H9 (cell line): Measurements from ENCODE around the gene DACT2. TPM values are rescaled to one million over a fixed set of nuclear protein-coding genes. Genes with fewer than 3 reads are reported as not detected.

Source experiments
- DNase-seq: peaks from one replicate; pipeline ENCODE4 v3.0.0-alpha.2; 2017
- H2AFZ ChIP-seq: one replicate; pipeline ENCODE4 v1.6.1; 2013; ENCODE audit warnings: mild to moderate bottlenecking, low read length, control low read depth, moderate library complexity
- H2AK5ac ChIP-seq: 2 replicates; pipeline ENCODE4 v1.6.1; 2013; ENCODE audit warnings: low read length, control low read depth, mixed read lengths; ENCODE audit not compliant: insufficient read length
- H2BK120ac ChIP-seq: one replicate; pipeline ENCODE4 v1.6.1; 2013; ENCODE audit warnings: low read depth, mild to moderate bottlenecking, low read length, control low read depth, inconsistent platforms; ENCODE audit not compliant: poor library complexity, severe bottlenecking
- H2BK12ac ChIP-seq: 2 replicates; pipeline ENCODE4 v1.6.1; 2013; ENCODE audit warnings: low read length, control low read depth, mixed read lengths, low read depth; ENCODE audit not compliant: insufficient read length
- H2BK15ac ChIP-seq: 2 replicates; pipeline ENCODE4 v1.6.1; 2013; ENCODE audit warnings: low read depth, low read length, control low read depth
- H2BK20ac ChIP-seq: one replicate; pipeline ENCODE4 v1.6.1; 2013; ENCODE audit warnings: low read depth, mild to moderate bottlenecking, low read length, control low read depth, inconsistent platforms; ENCODE audit not compliant: poor library complexity, severe bottlenecking
- H2BK5ac ChIP-seq: 2 replicates; pipeline ENCODE4 v1.6.1; 2013; ENCODE audit warnings: low read length, control low read depth, mixed read lengths; ENCODE audit not compliant: insufficient read length
- H3K14ac ChIP-seq: 2 replicates; pipeline ENCODE4 v1.6.1; 2013; ENCODE audit warnings: low read length, control low read depth; ENCODE audit not compliant: insufficient read depth
- H3K18ac ChIP-seq: 2 replicates; pipeline ENCODE4 v1.6.1; 2013; ENCODE audit warnings: low read depth, mild to moderate bottlenecking, mixed read lengths, low read length, control low read depth; ENCODE audit not compliant: insufficient read length
- H3K23ac ChIP-seq: 2 replicates; pipeline ENCODE4 v1.6.1; 2013; ENCODE audit warnings: low read length, control low read depth, mixed read lengths, low read depth; ENCODE audit not compliant: insufficient read length
- H3K23me2 ChIP-seq: 2 replicates; pipeline ENCODE4 v1.6.1; 2013; ENCODE audit warnings: low read depth, mild to moderate bottlenecking, mixed read lengths, low read length, control low read depth; ENCODE audit not compliant: insufficient read length, poor library complexity, severe bottlenecking
- H3K27ac ChIP-seq: 2 replicates; pipeline ENCODE4 v1.5.1; 2013; ENCODE audit warnings: low read length, control low read depth, mixed read lengths, low read depth; ENCODE audit not compliant: insufficient read length
- H3K27me3 ChIP-seq: 2 replicates; pipeline ENCODE4 v1.6.1; 2013; ENCODE audit warnings: low read length, control low read depth, inconsistent platforms; ENCODE audit not compliant: insufficient read depth
- H3K4ac ChIP-seq: 2 replicates; pipeline ENCODE4 v1.6.1; 2013; ENCODE audit warnings: low read depth, mild to moderate bottlenecking, control low read depth, inconsistent platforms, low read length, moderate library complexity
- H3K4me1 ChIP-seq: 2 replicates; pipeline ENCODE4 v1.6.1; 2013; ENCODE audit warnings: low read length, control low read depth, inconsistent platforms; ENCODE audit not compliant: insufficient read depth
- H3K4me2 ChIP-seq: 2 replicates; pipeline ENCODE4 v1.6.1; 2013; ENCODE audit warnings: low read length, control low read depth, mixed read lengths; ENCODE audit not compliant: insufficient read length, insufficient read depth
- H3K56ac ChIP-seq: 2 replicates; pipeline ENCODE4 v1.6.1; 2013; ENCODE audit warnings: low read depth, mild to moderate bottlenecking, mixed read lengths, low read length, control low read depth; ENCODE audit not compliant: insufficient read length
- H3K79me1 ChIP-seq: 2 replicates; pipeline ENCODE4 v1.6.1; 2013; ENCODE audit warnings: low read depth, mild to moderate bottlenecking, moderate library complexity, low read length, control low read depth, inconsistent platforms; ENCODE audit not compliant: insufficient read depth, poor library complexity, severe bottlenecking
- H3K79me2 ChIP-seq: 2 replicates; pipeline ENCODE4 v1.6.1; 2013; ENCODE audit warnings: low read length, control low read depth, inconsistent platforms; ENCODE audit not compliant: insufficient read depth
- H3K9ac ChIP-seq: 2 replicates; pipeline ENCODE4 v1.6.1; 2013; ENCODE audit warnings: low read length, control low read depth, mixed read lengths; ENCODE audit not compliant: insufficient read length; ENCODE audit errors: extremely low read depth
- H3K9me3 ChIP-seq: one replicate; pipeline ENCODE4 v1.6.1; 2013; ENCODE audit warnings: low read depth, low read length, inconsistent platforms; ENCODE audit not compliant: control insufficient read depth
- H3T11ph ChIP-seq: one replicate; pipeline ENCODE4 v1.6.1; 2013; ENCODE audit warnings: mild to moderate bottlenecking, low read length, control low read depth, inconsistent platforms
- H4K20me1 ChIP-seq: one replicate; pipeline ENCODE4 v1.6.1; 2013; ENCODE audit not compliant: control insufficient read depth, insufficient read length, insufficient read depth
- H4K5ac ChIP-seq: 2 replicates; pipeline ENCODE4 v1.6.1; 2013; ENCODE audit warnings: low read depth, mild to moderate bottlenecking, mixed read lengths, low read length, control low read depth; ENCODE audit not compliant: insufficient read length
- H4K8ac ChIP-seq: replicated peaks from 2 replicates; pipeline ENCODE4 v1.6.1; 2013; ENCODE audit warnings: low read length, control low read depth, mixed read lengths, low read depth; ENCODE audit not compliant: insufficient read length
- H4K91ac ChIP-seq: 2 replicates; pipeline ENCODE4 v1.6.1; 2013; ENCODE audit warnings: low read depth, mild to moderate bottlenecking, moderate library complexity, mixed read lengths, low read length, control low read depth; ENCODE audit not compliant: insufficient read length
- H3K27ac Mint-ChIP-seq, 3 experiments: 2 replicates in 2 of 3; 3 replicates in 1 of 3; pipeline ENCODE4 v1.8.0; 2020 to 2021; ENCODE audit warnings: mixed read lengths in 3 of 3, mild to moderate bottlenecking in 1 of 3, moderate library complexity in 1 of 3
- H3K27me3 Mint-ChIP-seq: 2 replicates; pipeline ENCODE4 v1.8.0; 2021; ENCODE audit warnings: low read depth, mild to moderate bottlenecking, moderate library complexity, mixed read lengths
- H3K36me3 Mint-ChIP-seq, 3 experiments: 2 replicates in 2 of 3; 3 replicates in 1 of 3; pipeline ENCODE4 v1.8.0; 2020 to 2021; ENCODE audit warnings: low read depth in 3 of 3, mixed read lengths in 3 of 3; ENCODE audit not compliant: insufficient read depth in 1 of 3
- H3K4me1 Mint-ChIP-seq, 2 experiments: 2 replicates each; pipeline ENCODE4 v1.8.0; 2020; ENCODE audit warnings: mixed read lengths in 2 of 2
- H3K4me3 Mint-ChIP-seq, 2 experiments: 2 replicates in 1 of 2; 3 replicates in 1 of 2; pipeline ENCODE4 v1.8.0; 2020 to 2021; ENCODE audit warnings: mild to moderate bottlenecking in 2 of 2, mixed read lengths in 2 of 2, moderate library complexity in 1 of 2
- H3K9me3 Mint-ChIP-seq, 2 experiments: 2 replicates in 1 of 2; 3 replicates in 1 of 2; pipeline ENCODE4 v1.8.0; 2020; ENCODE audit warnings: mild to moderate bottlenecking in 2 of 2, mixed read lengths in 2 of 2, moderate library complexity in 1 of 2
- WGBS: extraction: QIAGEN DNeasy Blood & Tissue Kit; methylation state at CpG from one replicate; pipeline ENCODE4 v1.1.7; 2013; ENCODE audit warnings: missing lambda C conversion rate, low lambda C conversion rate, mixed read lengths; ENCODE audit not compliant: insufficient read length; ENCODE audit errors: extremely low coverage; 5-methylcytosine and 5-hydroxymethylcytosine counted together
- total RNA-seq: library from RNA; stranded (reverse); gene quantifications from 2 replicates; pipeline ENCODE4 v1.2.1, GENCODE V29; 2021
- TF ChIP-seq, protein P1 (sequence below): fragments of 200-600 bp; sonication (generic); conservative IDR thresholded peaks from 3 replicates; pipeline ENCODE4 v1.8.0; 2021; ENCODE audit warnings: antibody characterized with exemption, mild to moderate bottlenecking

The DACT2 gene
- total RNA-seq, 1 experiment from 2014 or later = 1.8 TPM

GRCh38 chr6:168328086-168328485 is 8.5 kb upstream of the DACT2 start:
- Histone ChIP-seq H3K9me3 (no peaks in the 10 kb centered on the region), H2BK5ac (no peak overlapping the region), H3K4me2 (no peak overlapping the region), H3K4ac (no peak overlapping the region), H3K56ac (no peak overlapping the region), H3K18ac (no peak overlapping the region), H3K4me1 (peaks cover 11% of the 10 kb centered on the region; the same call in 1 of the 2 replicates), H3K27me3 (no peaks in the 10 kb centered on the region), H4K91ac (no peak overlapping the region), H2BK15ac (no peak overlapping the region), H3K79me2 (no peaks in the 10 kb centered on the region), H2AK5ac (no peak overlapping the region), H3K79me1 (no peaks in the 10 kb centered on the region), H2AFZ (no peak overlapping the region), H3T11ph (no peak overlapping the region), H3K23ac (no peak overlapping the region), H2BK120ac (no peak overlapping the region), H3K14ac (no peak overlapping the region), H4K8ac (no peak overlapping the region), H2BK12ac (no peak overlapping the region), H3K9ac (no peak overlapping the region), H4K5ac (no peak overlapping the region), H2BK20ac (no peak overlapping the region), H4K20me1 (no peaks in the 10 kb centered on the region), H3K27ac (no peak overlapping the region), H3K23me2 (no peaks in the 10 kb centered on the region)
- Mint-ChIP-seq H3K4me1 (peaks cover 33 to 38% of the 10 kb centered on the region in 2 experiments), H3K27me3 (peaks cover 10% of the 10 kb centered on the region), H3K27ac (no peak overlapping the region), H3K9me3 (peaks cover 0 to 3% of the 10 kb centered on the region in 2 experiments; a peak in 2 of 5 replicates), H3K4me3 (no peak overlapping the region), H3K36me3 (peaks cover 0 to 2% (median 0%) of the 10 kb centered on the region in 3 experiments; a peak in 1 of 7 replicates)
- TF ChIP-seq, protein P1, sequence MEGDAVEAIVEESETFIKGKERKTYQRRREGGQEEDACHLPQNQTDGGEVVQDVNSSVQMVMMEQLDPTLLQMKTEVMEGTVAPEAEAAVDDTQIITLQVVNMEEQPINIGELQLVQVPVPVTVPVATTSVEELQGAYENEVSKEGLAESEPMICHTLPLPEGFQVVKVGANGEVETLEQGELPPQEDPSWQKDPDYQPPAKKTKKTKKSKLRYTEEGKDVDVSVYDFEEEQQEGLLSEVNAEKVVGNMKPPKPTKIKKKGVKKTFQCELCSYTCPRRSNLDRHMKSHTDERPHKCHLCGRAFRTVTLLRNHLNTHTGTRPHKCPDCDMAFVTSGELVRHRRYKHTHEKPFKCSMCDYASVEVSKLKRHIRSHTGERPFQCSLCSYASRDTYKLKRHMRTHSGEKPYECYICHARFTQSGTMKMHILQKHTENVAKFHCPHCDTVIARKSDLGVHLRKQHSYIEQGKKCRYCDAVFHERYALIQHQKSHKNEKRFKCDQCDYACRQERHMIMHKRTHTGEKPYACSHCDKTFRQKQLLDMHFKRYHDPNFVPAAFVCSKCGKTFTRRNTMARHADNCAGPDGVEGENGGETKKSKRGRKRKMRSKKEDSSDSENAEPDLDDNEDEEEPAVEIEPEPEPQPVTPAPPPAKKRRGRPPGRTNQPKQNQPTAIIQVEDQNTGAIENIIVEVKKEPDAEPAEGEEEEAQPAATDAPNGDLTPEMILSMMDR = no peak
- WGBS = no CpG with 5 or more reads among the region's 4 CpGs
- no peak for DNase-seq
